Activated CD8-positive, alpha-beta memory T cell treated with anti-CD3 and anti-CD28 coated beads, Interleukin-2, amount 50 U/mL, for 24 hours (primary cell): ENCODE measurements around the gene RGPD8.
"Not testable (repeated sequence)": the region's sequence is repeated elsewhere in the genome, so short reads cannot be mapped to it uniquely, and the experiment has no call there.

Experiments
- DNase-seq: peaks from one replicate; pipeline ENCODE4 v3.0.0-alpha.2; 2020; ENCODE audit errors: extremely low read depth

The RGPD8 gene

GRCh38 chr2:112433480-112433879 is at the start of gene RGPD8:
RGPD8 (minus strand) TSS chr2:112433645; CDS start chr2:112433453, 192 bp downstream.
- DNase-seq, result peak; percentile 52

GRCh38 chr2:112483042-112483473 is 49.6 kb upstream of the RGPD8 start:
- DNase-seq, result no peak

GRCh38 chr2:112482309-112483041 is 49.0 kb upstream of the RGPD8 start:
- no peak for DNase-seq

GRCh38 chr2:112481528-112482233 is 48.2 kb upstream of the RGPD8 start, which contains the start of gene TTL:
TTL (plus strand) TSS chr2:112482156; CDS start chr2:112482345, 189 bp downstream.
- no peak for DNase-seq

- peak; percentile 57 for DNase-seq
These were observed 47.6 kb upstream of the RGPD8 start for GRCh38 chr2:112481050-112481527.

GRCh38 chr2:112480530-112481049 is 47.1 kb upstream of the RGPD8 start:
- DNase-seq, result no peak

GRCh38 chr2:112476434-112476833 is 43.0 kb upstream of the RGPD8 start:
- no peak for DNase-seq

- DNase-seq, result no peak
These were observed 41.5 kb upstream of the RGPD8 start for GRCh38 chr2:112474844-112475486.

GRCh38 chr2:112472547-112473263 is 39.3 kb upstream of the RGPD8 start:
- no peak for DNase-seq

- DNase-seq, result no peak
These were observed 31.9 kb upstream of the RGPD8 start for GRCh38 chr2:112465382-112465781.

- no peak for DNase-seq
These were observed 29.8 kb upstream of the RGPD8 start for GRCh38 chr2:112463256-112463655.

GRCh38 chr2:112462178-112462577 is 28.7 kb upstream of the RGPD8 start:
- no peak for DNase-seq

- no peak for DNase-seq
These were observed 25.9 kb upstream of the RGPD8 start for GRCh38 chr2:112459372-112459771.

- no peak for DNase-seq
These were observed 21.1 kb upstream of the RGPD8 start for GRCh38 chr2:112454586-112454985.

- DNase-seq, result no peak
These were observed 17.9 kb upstream of the RGPD8 start for GRCh38 chr2:112451317-112451716.

GRCh38 chr2:112449854-112450253 is 16.4 kb upstream of the RGPD8 start:
- DNase-seq, result no peak

GRCh38 chr2:112444256-112444655 is 10.8 kb upstream of the RGPD8 start:
- DNase-seq, result not testable (repeated sequence)

- DNase-seq, result not testable (repeated sequence)
These were observed 5.3 kb upstream of the RGPD8 start for GRCh38 chr2:112438603-112439261.

GRCh38 chr2:112437405-112437831 is 4.0 kb upstream of the RGPD8 start:
- DNase-seq, result not testable (repeated sequence)

GRCh38 chr2:112436993-112437392 is 3.5 kb upstream of the RGPD8 start:
- DNase-seq, result not testable (repeated sequence)
